Measurements from ENCODE around the gene SIGLEC7. TPM values are rescaled to one million over a fixed set of nuclear protein-coding genes. Genes with fewer than 3 reads are reported as not detected.
"Not testable (repeated sequence)": the region's sequence is repeated elsewhere in the genome, so short reads cannot be mapped to it uniquely, and the experiment has no call there.

Gene SIGLEC7
- total RNA-seq, 2 donors from 2014 or later = not detected

DNA sequence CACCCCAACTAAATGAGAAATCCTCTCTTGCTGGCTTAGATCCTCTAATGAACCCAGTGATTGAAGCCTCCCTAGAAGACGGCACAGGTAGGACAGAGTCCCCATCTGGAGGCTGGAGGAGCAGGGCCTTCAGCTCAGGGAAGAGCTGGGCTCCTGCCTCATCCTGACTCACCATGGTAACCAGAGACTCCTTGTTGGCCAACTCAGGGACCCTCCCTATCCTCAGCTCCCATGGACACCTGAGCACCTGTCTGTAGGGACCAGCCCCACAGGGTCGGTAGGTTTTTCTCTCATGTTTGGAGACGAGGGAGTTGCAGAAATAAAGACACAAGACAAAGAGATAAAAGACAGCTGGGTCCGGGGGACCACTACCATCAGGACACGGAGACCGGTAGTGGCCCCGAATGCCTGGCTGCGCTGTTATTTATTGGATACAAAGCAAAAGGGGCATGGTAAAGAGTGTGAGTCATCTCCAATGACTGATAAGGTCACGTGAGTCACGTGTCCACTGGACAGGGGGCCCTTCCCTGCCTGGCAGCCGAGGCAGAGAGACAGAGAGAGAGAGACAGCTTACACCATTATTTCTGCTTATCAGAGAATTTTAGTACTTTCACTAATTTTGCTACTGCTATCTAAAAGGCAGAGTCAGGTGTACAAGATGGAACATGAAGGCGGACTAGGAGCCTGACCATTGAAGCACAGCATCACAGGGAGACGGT, 26.6 kb downstream of the SIGLEC7 start:
- no peaks in the 10 kb centered on the region for H3K4me1 ChIP-seq
- ATAC-seq = no peak
- no peaks in the 10 kb centered on the region for H3K9me3 ChIP-seq
- no peak overlapping the region for H3K4me3 ChIP-seq
- 59% methylated on average over 13 of the region's 13 CpGs for WGBS, 2 donors
- no peak for DNase-seq
- TF ChIP-seq POLR2A (IDR thresholded peaks at IDR 0.05) = no peak
- H3K27me3 ChIP-seq = no peaks in the 10 kb centered on the region
- no peak overlapping the region for H3K27ac ChIP-seq
- no peaks in the 10 kb centered on the region for H3K36me3 ChIP-seq (replicated peaks in 1 of 2; ENCODE audit: insufficient read depth in 1 of 2, low read depth in 2 of 2)
- intact Hi-C loops (cut with DNase I) = no loop called here

DNA sequence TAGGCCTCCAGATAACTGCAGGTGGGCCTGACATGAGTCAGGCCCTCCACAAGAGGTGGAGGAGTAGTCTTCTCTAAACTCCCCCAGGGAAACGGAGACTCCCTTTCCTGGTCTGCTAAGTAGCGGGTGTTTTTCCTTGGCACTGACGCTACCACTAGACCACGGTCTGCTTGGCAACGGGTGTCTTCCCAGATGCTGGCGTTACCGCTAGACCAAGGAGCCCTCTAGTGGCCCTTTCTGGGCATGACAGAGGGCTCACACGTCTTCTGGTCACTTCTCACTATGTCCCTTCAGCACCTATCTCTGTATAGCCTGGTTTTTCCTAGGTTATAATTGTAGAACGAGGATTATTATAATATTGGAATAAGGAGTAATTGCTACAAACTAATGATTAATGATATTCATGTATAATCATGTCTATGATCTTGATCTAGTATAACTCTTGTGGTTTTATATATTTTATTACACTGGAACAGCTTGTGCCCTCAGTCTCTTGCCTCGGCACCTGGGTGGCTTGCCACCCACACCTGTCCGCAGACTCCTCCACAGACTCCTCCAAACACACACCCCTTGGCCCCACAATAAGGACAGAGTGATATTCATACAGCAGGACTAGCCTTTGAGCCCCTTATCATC, 27.3 kb downstream of the SIGLEC7 start:
- H3K27me3 ChIP-seq; H3K4me1 ChIP-seq; H3K4me3 ChIP-seq; ATAC-seq; H3K9me3 ChIP-seq; H3K36me3 ChIP-seq (replicated peaks in 1 of 2; ENCODE audit: insufficient read depth in 1 of 2, low read depth in 2 of 2); intact Hi-C loops (cut with DNase I); H3K27ac ChIP-seq: not testable (repeated sequence)
- TF ChIP-seq, protein P1, sequence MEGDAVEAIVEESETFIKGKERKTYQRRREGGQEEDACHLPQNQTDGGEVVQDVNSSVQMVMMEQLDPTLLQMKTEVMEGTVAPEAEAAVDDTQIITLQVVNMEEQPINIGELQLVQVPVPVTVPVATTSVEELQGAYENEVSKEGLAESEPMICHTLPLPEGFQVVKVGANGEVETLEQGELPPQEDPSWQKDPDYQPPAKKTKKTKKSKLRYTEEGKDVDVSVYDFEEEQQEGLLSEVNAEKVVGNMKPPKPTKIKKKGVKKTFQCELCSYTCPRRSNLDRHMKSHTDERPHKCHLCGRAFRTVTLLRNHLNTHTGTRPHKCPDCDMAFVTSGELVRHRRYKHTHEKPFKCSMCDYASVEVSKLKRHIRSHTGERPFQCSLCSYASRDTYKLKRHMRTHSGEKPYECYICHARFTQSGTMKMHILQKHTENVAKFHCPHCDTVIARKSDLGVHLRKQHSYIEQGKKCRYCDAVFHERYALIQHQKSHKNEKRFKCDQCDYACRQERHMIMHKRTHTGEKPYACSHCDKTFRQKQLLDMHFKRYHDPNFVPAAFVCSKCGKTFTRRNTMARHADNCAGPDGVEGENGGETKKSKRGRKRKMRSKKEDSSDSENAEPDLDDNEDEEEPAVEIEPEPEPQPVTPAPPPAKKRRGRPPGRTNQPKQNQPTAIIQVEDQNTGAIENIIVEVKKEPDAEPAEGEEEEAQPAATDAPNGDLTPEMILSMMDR (IDR thresholded peaks at IDR 0.05) = peak; percentile 50 to 87 (median 72)
- DNase-seq = peak; percentile 73 to 84 (median 77)
- 6 to 9% methylated on average over 11 of the region's 11 CpGs for WGBS, 2 donors

DNA sequence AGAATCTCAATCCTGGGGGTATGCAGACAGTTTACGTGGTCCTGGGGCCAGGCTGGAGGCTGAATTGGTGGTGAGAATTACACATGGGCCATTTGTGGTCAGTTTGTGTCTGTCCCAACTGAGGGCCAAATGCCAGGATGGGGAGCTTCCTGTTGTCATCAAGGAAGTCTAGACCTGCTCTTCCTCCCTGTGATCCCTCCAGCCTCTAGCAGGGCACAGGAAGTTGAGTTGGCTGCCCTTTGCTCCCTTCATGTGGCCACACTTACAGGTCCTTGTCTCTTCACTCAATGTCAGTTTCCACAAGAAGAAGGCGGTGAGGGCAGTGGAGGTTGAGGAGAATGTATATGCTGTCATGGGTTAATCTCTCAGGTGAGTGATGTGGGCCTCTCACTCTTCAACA, 30.1 kb downstream of the SIGLEC7 start:
- no peak for DNase-seq
- no peaks in the 10 kb centered on the region for H3K27me3 ChIP-seq
- WGBS, 2 donors = 69% methylated on average over 2 of the region's 2 CpGs
- no peak overlapping the region for H3K27ac ChIP-seq
- no peak for ATAC-seq
- no peaks in the 10 kb centered on the region for H3K4me1 ChIP-seq
- TF ChIP-seq POLR2A (IDR thresholded peaks at IDR 0.05) = no peak
- TF ChIP-seq, protein P1 (IDR thresholded peaks at IDR 0.05) = no peak
- no peak overlapping the region for H3K4me3 ChIP-seq
- no peaks in the 10 kb centered on the region for H3K36me3 ChIP-seq (replicated peaks in 1 of 2; ENCODE audit: insufficient read depth in 1 of 2, low read depth in 2 of 2)
- H3K9me3 ChIP-seq = no peaks in the 10 kb centered on the region
- intact Hi-C loops (cut with DNase I) = no loop called here

GRCh38 chr19:51173681-51174080, 31.6 kb downstream of the SIGLEC7 start:
- H3K9me3 ChIP-seq = no peaks in the 10 kb centered on the region
- no peak overlapping the region for H3K27ac ChIP-seq
- intact Hi-C loops (cut with DNase I) = no loop called here
- H3K4me3 ChIP-seq = no peak overlapping the region
- TF ChIP-seq POLR2A (IDR thresholded peaks at IDR 0.05) = no peak
- TF ChIP-seq, protein P1 (IDR thresholded peaks at IDR 0.05) = no peak
- 50 to 55% methylated on average over 5 of the region's 5 CpGs for WGBS, 2 donors
- no peaks in the 10 kb centered on the region for H3K36me3 ChIP-seq (replicated peaks in 1 of 2; ENCODE audit: insufficient read depth in 1 of 2, low read depth in 2 of 2)
- ATAC-seq (no peak), DNase-seq (no peak)
- no peaks in the 10 kb centered on the region for H3K4me1 ChIP-seq
- no peaks in the 10 kb centered on the region for H3K27me3 ChIP-seq

- WGBS, 2 donors = 14 to 19% methylated on average over 1 of the region's 1 CpG
- TF ChIP-seq, protein P1 (IDR thresholded peaks at IDR 0.05) = no peak
- no peak for TF ChIP-seq POLR2A (IDR thresholded peaks at IDR 0.05)
- no peak for DNase-seq
- intact Hi-C loops (cut with DNase I) = no loop called here
- no peak overlapping the region for H3K27ac ChIP-seq
- no peaks in the 10 kb centered on the region for H3K27me3 ChIP-seq
- ATAC-seq = no peak
- H3K4me1 ChIP-seq = no peaks in the 10 kb centered on the region
- no peaks in the 10 kb centered on the region for H3K9me3 ChIP-seq
- no peak overlapping the region for H3K4me3 ChIP-seq
- no peaks in the 10 kb centered on the region for H3K36me3 ChIP-seq (replicated peaks in 1 of 2; ENCODE audit: insufficient read depth in 1 of 2, low read depth in 2 of 2)
Observed at GRCh38 chr19:51179256-51179655, 37.2 kb downstream of the SIGLEC7 start.
